PC-3 (cell line): ENCODE measurements around the gene RELL2. TPM values are rescaled to one million over a fixed set of nuclear protein-coding genes. Genes with fewer than 3 reads are reported as not detected.
A peak's percentile ranks its signal among the peaks of the same experiment; 100 is the strongest.

Source experiments
- ATAC-seq: fragments of 200-7000 bp; cut with Tn5 transposase; 2 replicates; pipeline ENCODE4 v1.9.1; 2020; ENCODE audit warnings: mild to moderate bottlenecking, moderate library complexity
- BruUV-seq: library from RNA; stranded (reverse); fragments of 400-500 nt; replicated peaks from 2 replicates; lab custom pipeline; 2021; lab: Mats Ljungman, UMichigan
- CTCF ChIA-PET: fragments of 300-600 bp; sonication (Branson Sonifier 250); formaldehyde crosslinking; loops from one replicate; lab custom pipeline; 2022; ENCODE audit warnings: antibody characterized with exemption; lab: Charles Lee
- POLR2A ChIA-PET: fragments of 300-600 bp; sonication (Branson Sonifier 250); formaldehyde crosslinking; loops from one replicate; lab custom pipeline; 2022; ENCODE audit warnings: antibody characterized with exemption; ENCODE audit not compliant: unreplicated experiment; lab: Charles Lee
- DNase-seq: peaks from one replicate; pipeline ENCODE4 v3.0.0-alpha.2; 2015
- H2AFZ ChIP-seq: fragments of 300-600 bp; sonication (generic); 2 replicates; pipeline ENCODE4 v1.6.0; 2016; ENCODE audit warnings: antibody characterized with exemption, low read length
- H3F3A ChIP-seq: fragments of 300-600 bp; sonication (generic); one replicate; pipeline ENCODE4 v1.6.0; 2017; ENCODE audit warnings: antibody characterized with exemption, low read length, control low read depth, mild to moderate bottlenecking; ENCODE audit not compliant: unreplicated experiment
- H3K27ac ChIP-seq: fragments of 300-600 bp; sonication (generic); 2 replicates; pipeline ENCODE4 v1.5.1; 2016; ENCODE audit warnings: mild to moderate bottlenecking, low read length
- H3K27me3 ChIP-seq: fragments of 300-600 bp; sonication (generic); 2 replicates; pipeline ENCODE4 v1.6.1; 2016; ENCODE audit warnings: low read length, mixed read lengths
- H3K36me3 ChIP-seq: fragments of 300-600 bp; sonication (generic); 2 replicates; pipeline ENCODE4 v1.6.1; 2016; ENCODE audit warnings: low read depth, mixed run types, low read length, mixed read lengths
- H3K4me1 ChIP-seq: fragments of 300-600 bp; sonication (generic); 2 replicates; pipeline ENCODE4 v1.5.1; 2016; ENCODE audit warnings: low read length; ENCODE audit not compliant: insufficient read depth
- H3K4me2 ChIP-seq: fragments of 300-600 bp; sonication (generic); 2 replicates; pipeline ENCODE4 v1.6.0; 2016; ENCODE audit warnings: low read length
- H3K4me3 ChIP-seq: fragments of 300-600 bp; sonication (generic); 2 replicates; pipeline ENCODE4 v1.5.1; 2016; ENCODE audit warnings: mild to moderate bottlenecking, low read length, mixed read lengths
- H3K79me2 ChIP-seq: fragments of 300-600 bp; sonication (generic); 2 replicates; pipeline ENCODE4 v1.6.1; 2017; ENCODE audit warnings: low read length, mixed read lengths
- H3K9ac ChIP-seq: fragments of 300-600 bp; sonication (generic); 2 replicates; pipeline ENCODE4 v1.6.0; 2016; ENCODE audit warnings: mild to moderate bottlenecking, low read length
- H3K9me2 ChIP-seq: fragments of 300-600 bp; sonication (generic); replicated peaks from 2 replicates; pipeline ENCODE4 v1.6.1; 2016; ENCODE audit warnings: mixed run types, low read length, mixed read lengths
- H3K9me3 ChIP-seq: fragments of 300-600 bp; sonication (generic); 2 replicates; pipeline ENCODE4 v1.6.1; 2016; ENCODE audit warnings: low read length, mixed read lengths
- H4K20me1 ChIP-seq: fragments of 300-600 bp; sonication (generic); 2 replicates; pipeline ENCODE4 v1.6.1; 2016; ENCODE audit warnings: low read length, mixed read lengths
- CTCF ChIP-seq: fragments of 300-600 bp; sonication (generic); conservative IDR thresholded peaks from 2 replicates; pipeline ENCODE4 v1.5.1; 2017; ENCODE audit warnings: antibody characterized with exemption, low read depth, mild to moderate bottlenecking, low read length
- EZH2 ChIP-seq: fragments of 300-600 bp; sonication (generic); IDR thresholded peaks from one replicate; pipeline ENCODE4 v1.6.1; 2017; ENCODE audit warnings: antibody characterized with exemption, mild to moderate bottlenecking, low read length; ENCODE audit not compliant: unreplicated experiment
- EZH2phosphoT487 ChIP-seq: fragments of 300-600 bp; sonication (generic); IDR thresholded peaks from 2 replicates; pipeline ENCODE4 v1.6.1; 2018; ENCODE audit warnings: mild to moderate bottlenecking, antibody characterized with exemption, low read length, borderline replicate concordance
- intact Hi-C: fragments of 100-400 bp; cut with micrococcal nuclease; formaldehyde crosslinking; loops from 2 replicates; pipeline ENCODE4 v1.9.0; 2023
- total RNA-seq: library from RNA; depleted of rRNA; stranded (reverse); fragments of >200 nt; gene quantifications from 2 replicates; pipeline ENCODE4 v1.2.3, GENCODE V29; 2014

Gene RELL2
- total RNA-seq, 1 experiment from 2014 or later = 5.6 TPM

GRCh38 chr5:141618804-141619554 lies 17.8 kb upstream of the RELL2 start, which contains the start of gene DIAPH1:
Gene DIAPH1, minus strand, starts transcription at chr5:141619000. Its CDS starts 86 bp downstream, at chr5:141618914.
- ChIA-PET POLR2A (interaction anchor here (0.5 to 0.9 kb wide), 2 partner anchors 18 to 1072 kb away, joined by 3 to 4 read pairs; partner anchors contain the start of genes EIF4EBP3, HDAC3 and RELL2), CTCF (interaction anchor here (0.5 to 2.3 kb wide), 6 partner anchors 15 to 81 kb away, joined by 3 to 96 read pairs (median 5); partner anchors contain the start of genes HDAC3 and RELL2)
- intact Hi-C loops = loop anchor here (1.0 to 2.0 kb wide), 3 partner anchors 15 to 27 kb away; partner anchors contain the start of genes HDAC3 and RELL2

GRCh38 chr5:141623186-141623585 lies 13.6 kb upstream of the RELL2 start:
- BruUV-seq = no TSS peak
- ATAC-seq = no peak
- POLR2A ChIA-PET = no interaction called here

More at GRCh38 chr5:141618804-141619554, 17.8 kb upstream of the RELL2 start, which contains the start of gene DIAPH1:
- Histone ChIP-seq H3K4me1 (peaks cover 17% of the 10 kb centered on the region; the same call in 1 of the 2 replicates), H3K9me2 (no peaks in the 10 kb centered on the region), H3K27ac (peak within 1 kb of the TSS; percentile 86), H3K9me3 (no peaks in the 10 kb centered on the region), H3K27me3 (no peaks in the 10 kb centered on the region), H4K20me1 (peaks cover 29% of the 10 kb centered on the region), H3F3A (no peaks in the 10 kb centered on the region), H3K9ac (peak within 1 kb of the TSS; percentile 98), H3K4me2 (peak within 1 kb of the TSS; percentile 93), H3K4me3 (peak within 1 kb of the TSS; percentile 95), H3K79me2 (peaks cover 47% of the 10 kb centered on the region), H3K36me3 (peaks cover 7% of the 10 kb centered on the region; the same call in 1 of the 2 replicates), H2AFZ (peak within 1 kb of the TSS; percentile 89)
- no TSS peak for BruUV-seq
- DNase-seq = peak; percentile 92
- TF ChIP-seq CTCF = peak; percentile 82
- no peak for TF ChIP-seq EZH2
- TF ChIP-seq EZH2phosphoT487 = no peak
- ATAC-seq = peak; percentile 88

More at GRCh38 chr5:141623186-141623585, 13.6 kb upstream of the RELL2 start:
- H3K9me3 ChIP-seq = no peaks in the 10 kb centered on the region
- H3K27ac ChIP-seq = no peak overlapping the region
- H3K4me1 ChIP-seq = no peaks in the 10 kb centered on the region
- no peak overlapping the region for H3K4me2 ChIP-seq
- TF ChIP-seq EZH2 (no peak), EZH2phosphoT487 (no peak), CTCF (no peak)
- H3F3A ChIP-seq = no peaks in the 10 kb centered on the region
- DNase-seq = no peak
- no peaks in the 10 kb centered on the region for H4K20me1 ChIP-seq
- no peaks in the 10 kb centered on the region for H3K9me2 ChIP-seq
- no peaks in the 10 kb centered on the region for H3K27me3 ChIP-seq
- no peak overlapping the region for H3K9ac ChIP-seq
- no peak overlapping the region for H3K4me3 ChIP-seq
- intact Hi-C loops = no loop called here
- H2AFZ ChIP-seq = no peak overlapping the region
- H3K36me3 ChIP-seq = peaks cover 7% of the 10 kb centered on the region; the same call in 1 of the 2 replicates
- H3K79me2 ChIP-seq = peaks cover 5% of the 10 kb centered on the region
- CTCF ChIA-PET = no interaction called here
